Measurements from ENCODE around the gene KLHL28.

The KLHL28 gene

DNA sequence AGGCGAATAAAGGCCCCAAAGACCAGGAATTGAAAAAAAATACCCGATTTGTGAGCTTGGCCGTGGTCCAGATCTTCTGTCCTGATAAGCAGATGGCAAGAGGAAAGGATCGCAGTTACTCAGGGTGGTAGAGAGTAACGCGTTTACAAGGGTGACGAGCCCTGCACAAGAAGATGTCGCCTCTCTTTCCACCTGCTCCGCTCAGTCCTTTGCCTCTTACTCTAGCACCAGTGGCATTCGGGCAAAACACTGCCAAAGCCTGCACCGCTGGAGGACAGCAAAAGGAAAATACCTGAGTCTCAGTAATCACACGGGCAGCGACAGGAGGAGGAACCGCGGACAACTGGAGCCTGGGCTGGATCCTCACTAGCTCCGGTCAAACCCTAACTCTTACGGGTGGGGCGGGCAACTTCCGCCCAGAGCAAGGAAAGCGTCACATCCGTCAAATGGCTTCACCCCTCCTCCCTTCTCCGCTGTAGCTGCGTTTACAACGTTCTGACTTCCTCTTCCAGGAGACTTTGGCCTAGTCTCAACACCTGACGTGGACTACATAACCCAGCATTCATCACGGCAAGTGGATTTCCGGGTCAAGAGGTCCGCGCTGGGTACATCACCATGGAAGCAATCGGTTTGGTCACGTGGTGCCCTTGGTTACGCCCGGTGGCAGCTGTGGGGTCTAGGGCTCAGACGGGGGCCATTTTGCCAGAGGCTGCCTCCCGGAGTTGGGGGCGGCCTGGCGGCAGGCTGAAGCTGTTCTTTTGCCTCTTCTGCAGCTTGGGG lies at the start of gene KLHL28, which contains the start of gene TOGARAM1:
TSS of gene KLHL28 (minus strand) at position 394 of the 780 bp plus-strand sequence. CDS start 16,019 bp downstream, outside the sequence.
TSS of gene TOGARAM1 (plus strand) at position 637 of the 780 bp plus-strand sequence. CDS start 232 bp downstream, outside the sequence.
- DNase-seq (ENCODE audit: low read depth in 2 of 2, low spot score in 1 of 2), result peak; percentile 84 to 93

- no peak for DNase-seq (ENCODE audit: low read depth in 2 of 2, low spot score in 1 of 2)
These were observed 42.2 kb upstream of the KLHL28 start for GRCh38 chr14:45003924-45004323.

- no peak for DNase-seq (ENCODE audit: low read depth in 2 of 2, low spot score in 1 of 2)
These were observed 34.1 kb upstream of the KLHL28 start for GRCh38 chr14:44995770-44996294.

DNA sequence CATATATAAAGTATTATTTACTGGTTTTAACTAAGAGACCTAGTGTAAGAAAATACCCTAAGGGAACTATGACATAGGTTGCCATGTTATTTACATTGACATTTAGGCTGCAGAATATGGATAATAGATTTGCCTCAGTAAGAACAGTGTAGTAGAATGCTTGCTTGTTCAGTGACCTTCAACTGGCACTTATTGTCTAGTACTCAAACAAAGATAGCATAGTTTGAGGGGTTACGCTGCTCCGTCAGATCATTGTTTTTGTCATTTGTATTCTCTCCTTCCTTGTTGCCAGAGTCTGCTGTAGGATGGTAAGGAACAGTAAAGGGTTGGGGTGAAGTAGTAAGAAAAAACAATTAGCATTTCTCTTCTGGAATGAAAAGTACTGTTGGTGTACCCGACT lies 33.4 kb upstream of the KLHL28 start:
- DNase-seq (ENCODE audit: low read depth in 2 of 2, low spot score in 1 of 2), result no peak

GRCh38 chr14:44990533-44990932 lies 28.8 kb upstream of the KLHL28 start:
- DNase-seq (ENCODE audit: low read depth in 2 of 2, low spot score in 1 of 2), result no peak

DNA sequence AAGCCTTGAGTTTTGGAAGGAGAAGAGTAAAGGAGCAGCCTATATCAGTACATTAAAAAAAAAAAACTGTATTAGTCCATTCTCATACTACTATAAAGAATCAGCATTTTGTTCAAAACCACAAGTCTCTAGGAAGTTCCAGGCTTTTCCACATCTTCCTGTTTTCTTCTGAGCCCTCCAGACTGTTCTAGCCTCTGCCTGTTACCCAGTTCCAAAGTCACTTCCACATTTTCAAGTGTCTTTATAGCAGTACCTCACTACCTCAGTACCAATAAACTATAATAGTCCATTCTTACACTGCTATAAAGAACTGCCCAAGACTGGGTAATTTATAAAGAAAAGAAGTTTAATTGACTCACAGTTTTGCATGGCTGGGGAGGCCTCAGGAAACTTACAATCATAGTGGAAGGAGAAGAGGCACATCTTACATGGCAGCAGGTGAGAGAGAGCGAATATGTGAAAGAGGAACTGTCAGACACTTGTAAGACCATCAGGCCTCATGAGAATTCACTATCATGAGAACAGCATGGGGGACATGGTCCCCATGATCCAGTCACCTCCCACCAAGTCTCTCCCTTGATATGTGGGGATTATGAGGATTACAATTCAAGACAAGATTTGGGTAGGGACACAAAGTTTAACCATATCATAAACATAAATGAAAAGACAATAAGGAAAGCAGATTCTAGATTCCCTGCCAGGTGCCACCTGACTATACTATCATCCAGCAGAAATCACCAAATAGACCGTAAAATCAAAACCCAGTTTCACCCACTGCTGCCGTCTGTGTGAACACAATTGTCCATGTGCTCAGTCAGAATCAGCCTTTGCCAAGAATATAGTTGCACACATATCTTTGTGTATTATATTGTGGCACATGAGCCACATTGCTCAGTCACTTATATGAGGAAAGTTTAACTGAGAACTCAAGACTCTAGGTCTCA lies 28.0 kb upstream of the KLHL28 start:
- no peak for DNase-seq (ENCODE audit: low read depth in 2 of 2, low spot score in 1 of 2)

GRCh38 chr14:44988694-44989093 lies 26.9 kb upstream of the KLHL28 start:
- no peak for DNase-seq (ENCODE audit: low read depth in 2 of 2, low spot score in 1 of 2)

DNA sequence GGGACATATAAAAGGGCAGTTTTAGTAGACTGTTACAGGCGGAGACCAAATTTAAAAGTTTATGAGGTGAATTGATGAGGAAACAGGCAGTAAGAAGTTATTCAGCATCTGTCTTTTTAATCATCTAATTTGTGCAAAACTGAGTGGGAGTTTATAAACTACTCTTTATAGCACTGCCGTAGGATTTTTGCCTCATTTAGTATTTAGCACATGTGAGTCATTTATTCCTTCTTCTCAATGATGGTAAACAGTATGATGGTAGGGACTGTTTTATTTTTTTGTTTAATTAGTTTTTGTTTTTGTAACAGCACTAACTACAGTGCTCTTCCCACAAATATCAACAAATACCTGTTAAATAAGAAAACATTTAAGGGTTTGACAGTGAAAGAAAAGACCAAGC lies 20.8 kb upstream of the KLHL28 start:
- no peak for DNase-seq (ENCODE audit: low read depth in 2 of 2, low spot score in 1 of 2)

- no peak for DNase-seq (ENCODE audit: low read depth in 2 of 2, low spot score in 1 of 2)
These were observed 19.5 kb upstream of the KLHL28 start for GRCh38 chr14:44981198-44981597.

DNA sequence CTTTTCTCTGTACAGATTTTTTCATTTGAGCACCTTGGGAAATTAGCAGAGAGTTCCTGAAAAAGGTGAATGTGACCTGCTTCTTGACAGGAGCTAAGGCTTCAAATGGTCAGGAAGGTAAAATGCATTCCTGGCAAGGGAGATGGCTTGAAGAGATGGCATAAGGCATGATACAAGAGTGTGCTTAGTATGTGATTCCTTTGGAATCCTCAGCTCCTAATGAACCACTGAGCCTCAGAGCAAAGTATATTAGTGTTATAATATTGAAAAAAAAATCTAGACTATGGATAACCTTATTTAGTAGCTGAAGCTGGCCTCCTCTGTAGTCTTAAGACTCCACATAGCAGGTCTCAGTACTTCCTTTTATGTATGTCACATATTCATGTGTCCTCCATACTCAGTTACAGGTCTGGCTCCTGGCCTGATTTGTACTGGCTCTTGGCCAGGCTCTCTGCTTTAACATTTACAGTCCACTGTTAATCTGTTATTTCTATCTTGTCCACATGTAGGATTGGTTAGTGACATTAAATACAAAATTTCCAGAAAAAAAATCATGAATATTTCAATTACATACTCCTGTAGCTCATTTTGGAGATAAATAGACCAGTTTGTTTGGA lies 18.1 kb upstream of the KLHL28 start:
- DNase-seq (ENCODE audit: low read depth in 2 of 2, low spot score in 1 of 2), result no peak

GRCh38 chr14:44979273-44979672 lies 17.5 kb upstream of the KLHL28 start:
- DNase-seq (ENCODE audit: low read depth in 2 of 2, low spot score in 1 of 2), result no peak

GRCh38 chr14:44971459-44971858 lies 9.7 kb upstream of the KLHL28 start:
- DNase-seq (ENCODE audit: low read depth in 2 of 2, low spot score in 1 of 2), result no peak

DNA sequence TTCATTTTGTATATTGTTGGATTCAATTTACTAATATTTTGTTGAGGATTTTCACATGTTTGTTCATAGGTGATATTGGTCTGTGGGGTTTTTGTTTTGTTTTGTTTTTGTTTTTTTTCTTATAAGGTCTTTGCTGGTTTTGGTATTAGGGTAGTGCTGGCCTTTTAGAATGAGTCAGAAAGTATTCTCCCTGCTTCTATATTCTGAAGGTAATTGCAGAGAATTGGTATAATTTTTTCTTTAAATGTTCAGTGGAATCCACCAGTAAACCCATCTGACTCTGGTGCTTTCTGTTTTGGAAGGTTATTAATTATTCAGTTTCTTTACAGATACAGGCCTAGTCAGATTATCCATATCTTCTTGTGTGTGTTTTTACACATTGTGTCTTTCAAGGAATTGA lies 9.2 kb upstream of the KLHL28 start:
- DNase-seq (ENCODE audit: low read depth in 2 of 2, low spot score in 1 of 2), result no peak

- DNase-seq (ENCODE audit: low read depth in 2 of 2, low spot score in 1 of 2), result no peak
These were observed 7.0 kb upstream of the KLHL28 start for GRCh38 chr14:44968714-44969113.

GRCh38 chr14:44966601-44967336 lies 5.0 kb upstream of the KLHL28 start:
- DNase-seq (ENCODE audit: low read depth in 2 of 2, low spot score in 1 of 2), result no peak

GRCh38 chr14:44963775-44964380 lies 2.1 kb upstream of the KLHL28 start:
- DNase-seq (ENCODE audit: low read depth in 2 of 2, low spot score in 1 of 2), result no peak

- no peak for DNase-seq (ENCODE audit: low read depth in 2 of 2, low spot score in 1 of 2)
These were observed 1.3 kb upstream of the KLHL28 start for GRCh38 chr14:44963044-44963528.

DNA sequence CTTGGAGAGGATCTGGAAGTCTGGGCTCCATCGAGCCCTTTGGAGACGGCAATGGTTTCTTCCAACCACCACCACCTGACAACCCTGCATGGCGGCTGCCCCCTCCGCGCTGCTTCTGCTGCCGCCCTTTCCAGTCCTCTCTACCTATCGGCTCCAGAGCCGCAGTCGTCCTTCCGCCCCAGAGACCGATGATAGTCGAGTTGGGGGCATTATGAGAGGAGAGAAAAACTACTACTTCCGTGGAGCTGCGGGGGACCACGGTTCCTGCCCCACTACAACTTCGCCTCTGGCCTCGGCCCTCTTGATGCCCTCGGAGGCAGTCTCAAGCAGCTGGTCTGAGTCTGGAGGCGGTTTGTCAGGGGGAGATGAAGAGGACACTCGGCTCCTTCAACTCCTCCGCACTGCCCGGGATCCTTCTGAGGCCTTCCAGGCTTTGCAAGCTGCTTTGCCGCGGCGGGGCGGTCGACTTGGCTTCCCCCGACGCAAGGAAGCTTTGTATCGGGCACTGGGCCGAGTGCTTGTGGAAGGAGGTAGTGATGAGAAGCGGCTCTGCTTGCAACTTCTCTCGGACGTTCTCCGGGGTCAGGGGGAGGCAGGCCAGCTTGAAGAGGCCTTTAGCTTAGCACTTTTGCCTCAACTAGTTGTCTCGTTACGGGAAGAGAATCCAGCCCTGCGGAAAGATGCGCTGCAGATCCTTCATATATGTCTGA lies 742 bp upstream of the KLHL28 start:
- DNase-seq (ENCODE audit: low read depth in 2 of 2, low spot score in 1 of 2), result peak in 1 of 2 donors; percentile 8

DNA sequence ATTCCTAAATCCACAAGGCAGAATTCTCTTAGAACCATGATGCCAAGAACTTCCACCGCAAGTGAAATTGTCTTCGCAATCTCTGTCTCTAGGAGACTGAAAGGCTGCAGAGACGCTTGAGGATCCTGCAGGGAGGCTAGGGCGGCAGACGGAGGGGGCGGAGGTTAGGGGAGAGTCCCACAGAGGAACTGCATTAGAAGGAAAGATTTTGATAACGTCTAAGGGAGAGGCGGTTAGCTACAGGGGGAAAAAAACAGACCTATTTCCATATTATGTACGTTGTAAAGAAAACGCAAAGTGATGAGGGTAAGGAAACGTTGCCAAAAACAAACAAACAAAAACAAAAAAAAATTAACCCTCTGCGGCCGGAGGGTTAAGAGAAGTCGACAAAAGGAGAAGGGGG lies 595 bp downstream of the KLHL28 start:
- DNase-seq (ENCODE audit: low read depth in 2 of 2, low spot score in 1 of 2), result peak; percentile 17 to 21
